IMR-90 (cell line): ENCODE results near the gene PRSS16. TPM values are rescaled to one million over a fixed set of nuclear protein-coding genes. Genes with fewer than 3 reads are reported as not detected.
A peak's percentile ranks its signal among the peaks of the same experiment; 100 is the strongest.

ENCODE experiments used
- ATAC-seq: fragments of 200-7000 bp; cut with Tn5 transposase; 2 replicates; pipeline ENCODE4 v1.9.1; 2020; ENCODE audit warnings: low read depth, mild to moderate bottlenecking, moderate library complexity
- BruUV-seq: library from RNA; stranded (reverse); fragments of 400-500 nt; replicated peaks from 2 replicates; lab custom pipeline; 2021; lab: Mats Ljungman, UMichigan
- CTCF ChIA-PET: fragments of 300-600 bp; formaldehyde crosslinking; extraction: SDS; loops from one replicate; lab custom pipeline; 2021; ENCODE audit warnings: antibody characterized with exemption; lab: Yijun Ruan, JAX
- POLR2A ChIA-PET: fragments of 300-600 bp; sonication (Branson Sonifier 250); formaldehyde crosslinking; loops from one replicate; lab custom pipeline; 2022; ENCODE audit warnings: antibody characterized with exemption; ENCODE audit not compliant: unreplicated experiment; lab: Charles Lee
- DNase-seq: peaks from one replicate; pipeline ENCODE4 v3.0.0; 2013
- H2AFZ ChIP-seq: replicated peaks from 2 replicates; pipeline ENCODE3; 2013; ENCODE audit warnings: low read length, mild to moderate bottlenecking; ENCODE audit not compliant: poor library complexity
- H2AK5ac ChIP-seq: 2 replicates; pipeline ENCODE4 v1.6.1; 2013; ENCODE audit warnings: low read depth, low read length, inconsistent platforms
- H2AK9ac ChIP-seq: replicated peaks from 2 replicates; pipeline ENCODE3; 2013; ENCODE audit warnings: mild to moderate bottlenecking, low read depth, low read length, moderate library complexity; ENCODE audit not compliant: poor library complexity
- H2BK120ac ChIP-seq: 2 replicates; pipeline ENCODE4 v1.6.1; 2013; ENCODE audit warnings: low read depth, low read length, inconsistent platforms
- H2BK15ac ChIP-seq: 3 replicates; pipeline ENCODE4 v1.6.1; 2013; ENCODE audit warnings: low read depth, low read length, inconsistent platforms
- H2BK20ac ChIP-seq: 2 replicates; pipeline ENCODE4 v1.6.1; 2013; ENCODE audit warnings: low read depth, mild to moderate bottlenecking, inconsistent platforms, low read length, moderate library complexity
- H2BK5ac ChIP-seq: 2 replicates; pipeline ENCODE4 v1.6.1; 2013; ENCODE audit warnings: mild to moderate bottlenecking, low read depth, low read length, inconsistent platforms; ENCODE audit not compliant: poor library complexity, severe bottlenecking
- H3K14ac ChIP-seq: replicated peaks from 2 replicates; pipeline ENCODE4 v1.6.1; 2013; ENCODE audit warnings: low read depth, low read length, inconsistent platforms
- H3K18ac ChIP-seq: 2 replicates; pipeline ENCODE4 v1.6.1; 2013; ENCODE audit warnings: low read depth, low read length, control low read depth
- H3K23ac ChIP-seq: 2 replicates; pipeline ENCODE4 v1.6.1; 2013; ENCODE audit warnings: low read depth, low read length, inconsistent platforms
- H3K27ac ChIP-seq: 2 replicates; pipeline ENCODE4 v1.5.1; 2013; ENCODE audit warnings: mild to moderate bottlenecking, control low read depth, low read length; ENCODE audit not compliant: insufficient read depth
- H3K27me3 ChIP-seq: 2 replicates; pipeline ENCODE4 v1.6.1; 2013; ENCODE audit warnings: low read length; ENCODE audit not compliant: control insufficient read depth, insufficient read depth
- H3K36me3 ChIP-seq: 2 replicates; pipeline ENCODE4 v1.6.1; 2013; ENCODE audit warnings: low read length, mixed read lengths; ENCODE audit not compliant: control insufficient read depth, insufficient read depth
- H3K4ac ChIP-seq: 2 replicates; pipeline ENCODE4 v1.6.1; 2013; ENCODE audit warnings: low read depth, low read length, inconsistent platforms
- H3K4me1 ChIP-seq: 2 replicates; pipeline ENCODE4 v1.6.1; 2013; ENCODE audit warnings: low read length, mixed read lengths; ENCODE audit not compliant: control insufficient read depth, insufficient read depth
- H3K4me2 ChIP-seq: 2 replicates; pipeline ENCODE4 v1.6.1; 2013; ENCODE audit warnings: low read depth, mild to moderate bottlenecking, control low read depth, low read length, moderate library complexity
- H3K4me3 ChIP-seq: 2 replicates; pipeline ENCODE4 v1.5.1; 2013; ENCODE audit warnings: low read depth, mild to moderate bottlenecking, control low read depth, low read length, moderate library complexity; ENCODE audit not compliant: insufficient read depth
- H3K56ac ChIP-seq: 2 replicates; pipeline ENCODE4 v1.6.1; 2013; ENCODE audit warnings: low read length, inconsistent platforms; ENCODE audit not compliant: insufficient read depth; ENCODE audit errors: extremely low read depth
- H3K79me1 ChIP-seq, 2 experiments: 2 replicates each; pipeline ENCODE4 v1.6.1; 2013; ENCODE audit warnings: low read length in 2 of 2, inconsistent platforms in 1 of 2, low read depth in 1 of 2
- H3K9ac ChIP-seq: 2 replicates; pipeline ENCODE4 v1.6.1; 2013; ENCODE audit warnings: low read depth, low read length, control low read depth
- H3K9me1 ChIP-seq: 2 replicates; pipeline ENCODE4 v1.6.1; 2013; ENCODE audit warnings: low read length, inconsistent platforms; ENCODE audit not compliant: insufficient read depth
- H3K9me3 ChIP-seq: 2 replicates; pipeline ENCODE4 v1.6.1; 2013; ENCODE audit warnings: low read length; ENCODE audit not compliant: control insufficient read depth, insufficient read depth
- H4K20me1 ChIP-seq: 2 replicates; pipeline ENCODE4 v1.6.1; 2013; ENCODE audit warnings: low read length, inconsistent platforms; ENCODE audit not compliant: insufficient read depth
- H4K5ac ChIP-seq: 2 replicates; pipeline ENCODE4 v1.6.1; 2013; ENCODE audit warnings: mild to moderate bottlenecking, low read depth, low read length, control low read depth
- H4K8ac ChIP-seq, 2 experiments: 2 replicates each; pipeline ENCODE4 v1.6.1; 2013; ENCODE audit warnings: low read depth in 2 of 2, low read length in 2 of 2, control low read depth in 1 of 2, inconsistent platforms in 1 of 2
- H4K91ac ChIP-seq: 2 replicates; pipeline ENCODE4 v1.6.1; 2013; ENCODE audit warnings: low read depth, low read length, inconsistent platforms; ENCODE audit not compliant: insufficient read depth
- CEBPB ChIP-seq: IDR thresholded peaks from 2 replicates; pipeline ENCODE4 v1.6.1; 2012; ENCODE audit warnings: low read depth, low read length, improper control_type of control experiment
- MAZ ChIP-seq: IDR thresholded peaks from 2 replicates; pipeline ENCODE4 v1.6.1; 2012; ENCODE audit warnings: low read depth, mild to moderate bottlenecking, low read length, improper control_type of control experiment, moderate library complexity, borderline replicate concordance
- MXI1 ChIP-seq: IDR thresholded peaks from 2 replicates; pipeline ENCODE4 v1.6.1; 2012; ENCODE audit warnings: low read depth, mild to moderate bottlenecking, low read length, moderate library complexity, borderline replicate concordance
- WGBS, 2 experiments: methylation state at CpG; one replicate each; pipeline versions ENCODE4 v1.1.5 to v1.1.7; 2013; ENCODE audit warnings: missing lambda C conversion rate in 2 of 2; ENCODE audit not compliant: insufficient read length in 1 of 2; ENCODE audit errors: extremely low coverage in 2 of 2; 5-methylcytosine and 5-hydroxymethylcytosine counted together
- dilution Hi-C: fragments of 300-500 bp; cut with HindIII; formaldehyde crosslinking; loops from one replicate; pipeline ENCODE4 v1.14.3; 2018; ENCODE audit warnings: low sequenced_read_pairs; ENCODE audit not compliant: unreplicated experiment
- in situ Hi-C: fragments of 300-500 bp; cut with MboI; formaldehyde crosslinking; loops from 3 replicates; pipeline ENCODE4 v1.14.3; 2019; ENCODE audit warnings: low sequenced_read_pairs, inconsistent platforms, mixed read lengths
- intact Hi-C: fragments of 100-400 bp; cut with micrococcal nuclease; formaldehyde crosslinking; loops from 2 replicates; pipeline ENCODE4 v1.10.0; 2022
- polyA plus RNA-seq, 3 experiments: library from polyadenylated mRNA; depleted of rRNA; stranded (reverse); fragments of >200 nt; gene quantifications; 2 replicates each; pipeline ENCODE4 v1.2.3, GENCODE V29; 2012; ENCODE audit warnings: low replicate concordance in 1 of 3
- total RNA-seq: library from RNA; depleted of rRNA; stranded (reverse); fragments of >200 nt; gene quantifications from 2 replicates; pipeline ENCODE4 v1.2.3, GENCODE V29; 2012
- TF ChIP-seq, protein P1 (sequence below): fragments of 150-350 bp; IDR thresholded peaks from 2 replicates; pipeline ENCODE4 v1.6.1; 2017; ENCODE audit warnings: mild to moderate bottlenecking, antibody characterized with exemption, low read length, low read depth

Gene PRSS16
- total and polyA plus RNA-seq, 2 of the 4 experiments (the other 2 are of a cell fraction) = 0.39 TPM; not detected in 1

DNA sequence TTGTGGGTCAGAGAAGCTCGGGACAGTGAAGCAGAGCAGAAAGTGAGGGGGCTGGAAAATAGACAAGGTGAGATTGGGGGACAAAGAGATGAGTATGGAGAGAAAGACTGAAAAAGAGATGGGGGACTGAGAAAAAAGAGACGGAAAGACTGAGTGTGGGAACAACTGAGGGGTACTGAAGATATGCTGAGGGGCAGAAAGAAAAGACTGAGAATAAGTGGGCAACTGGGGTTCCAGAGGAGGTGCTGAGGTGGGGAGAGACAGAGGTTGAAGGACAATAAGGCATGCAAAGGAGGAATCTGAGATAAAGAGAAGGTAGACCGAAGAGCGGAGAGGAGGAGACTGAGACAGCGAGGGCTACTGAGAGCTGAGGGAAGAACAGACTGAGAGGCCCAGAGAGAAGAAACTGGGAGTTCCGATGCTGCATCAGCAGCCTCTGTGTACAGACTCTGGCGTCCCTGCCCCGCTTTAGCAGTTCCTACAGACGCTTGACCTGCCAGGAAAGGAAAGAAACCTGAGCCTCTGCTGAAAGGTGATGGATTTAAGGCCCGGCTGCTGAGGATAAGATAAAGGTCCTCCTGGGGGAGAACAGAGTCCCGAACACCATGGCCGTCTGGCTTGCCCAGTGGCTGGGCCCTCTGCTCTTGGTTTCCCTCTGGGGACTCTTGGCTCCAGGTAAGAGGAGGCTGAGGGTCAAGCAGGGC, at the start of gene PRSS16 (continued):
- TF ChIP-seq MAZ = no peak
- no peak for TF ChIP-seq CEBPB

- Histone ChIP-seq H3K56ac (no peak overlapping the region), H2BK5ac (no peak overlapping the region), H2BK20ac (no peak overlapping the region), H2AFZ (peak overlapping the region; percentile 73), H3K14ac (no peak overlapping the region), H3K9me1 (no peaks in the 10 kb centered on the region), H3K27me3 (peaks cover 4% of the 10 kb centered on the region), H2BK15ac (no peak overlapping the region), H3K4me1 (no peaks in the 10 kb centered on the region), H4K5ac (no peak overlapping the region), H4K8ac (no peak overlapping the region), H3K27ac (no peak overlapping the region), H3K23ac (no peak overlapping the region), H3K4me3 (peak overlapping the region; percentile 45), H4K91ac (no peak overlapping the region), H2AK9ac (no peak overlapping the region), H3K4ac (no peak overlapping the region), H2BK120ac (no peak overlapping the region), H3K9me3 (no peaks in the 10 kb centered on the region), H2AK5ac (no peak overlapping the region), H3K18ac (no peak overlapping the region), H3K79me1 (no peaks in the 10 kb centered on the region), H3K36me3 (no peaks in the 10 kb centered on the region), H4K20me1 (no peaks in the 10 kb centered on the region), H3K4me2 (peak overlapping the region; percentile 92), H3K9ac (peak overlapping the region; percentile 34; the same call in 1 of the 2 replicates)
- peak; percentile 86 for ATAC-seq
- intact Hi-C loops (no loop called here), dilution Hi-C loops (no loop called here), in situ Hi-C loops (no loop called here)
- peak; percentile 24 for DNase-seq
- POLR2A ChIA-PET = no interaction called here
- CTCF ChIA-PET = no interaction called here
- BruUV-seq = no TSS peak
- WGBS, 2 experiments = 23% methylated on average over 4 of the region's 32 CpGs; no CpG with 5 or more reads in 1 of the 2 experiments
- TF ChIP-seq, protein P1, sequence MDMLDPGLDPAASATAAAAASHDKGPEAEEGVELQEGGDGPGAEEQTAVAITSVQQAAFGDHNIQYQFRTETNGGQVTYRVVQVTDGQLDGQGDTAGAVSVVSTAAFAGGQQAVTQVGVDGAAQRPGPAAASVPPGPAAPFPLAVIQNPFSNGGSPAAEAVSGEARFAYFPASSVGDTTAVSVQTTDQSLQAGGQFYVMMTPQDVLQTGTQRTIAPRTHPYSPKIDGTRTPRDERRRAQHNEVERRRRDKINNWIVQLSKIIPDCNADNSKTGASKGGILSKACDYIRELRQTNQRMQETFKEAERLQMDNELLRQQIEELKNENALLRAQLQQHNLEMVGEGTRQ = 0 out of 2 replicates have a peak, but pooled peaks have one; percentile 32
- no peak for TF ChIP-seq MXI1
Observed at GRCh38 chr6:27205375-27206278, 41.9 kb upstream of the PRSS16 start.
